CD4-positive, alpha-beta T cell treated with Interleukin-6 at 100 ng/mL for 8 hours (primary cell): ENCODE data around the gene COPS3.

Experiments used
- DNase-seq: peaks from one replicate; pipeline ENCODE4 v3.0.0-alpha.2; 2020; ENCODE audit warnings: mixed read lengths, low spot score

Gene COPS3

DNA sequence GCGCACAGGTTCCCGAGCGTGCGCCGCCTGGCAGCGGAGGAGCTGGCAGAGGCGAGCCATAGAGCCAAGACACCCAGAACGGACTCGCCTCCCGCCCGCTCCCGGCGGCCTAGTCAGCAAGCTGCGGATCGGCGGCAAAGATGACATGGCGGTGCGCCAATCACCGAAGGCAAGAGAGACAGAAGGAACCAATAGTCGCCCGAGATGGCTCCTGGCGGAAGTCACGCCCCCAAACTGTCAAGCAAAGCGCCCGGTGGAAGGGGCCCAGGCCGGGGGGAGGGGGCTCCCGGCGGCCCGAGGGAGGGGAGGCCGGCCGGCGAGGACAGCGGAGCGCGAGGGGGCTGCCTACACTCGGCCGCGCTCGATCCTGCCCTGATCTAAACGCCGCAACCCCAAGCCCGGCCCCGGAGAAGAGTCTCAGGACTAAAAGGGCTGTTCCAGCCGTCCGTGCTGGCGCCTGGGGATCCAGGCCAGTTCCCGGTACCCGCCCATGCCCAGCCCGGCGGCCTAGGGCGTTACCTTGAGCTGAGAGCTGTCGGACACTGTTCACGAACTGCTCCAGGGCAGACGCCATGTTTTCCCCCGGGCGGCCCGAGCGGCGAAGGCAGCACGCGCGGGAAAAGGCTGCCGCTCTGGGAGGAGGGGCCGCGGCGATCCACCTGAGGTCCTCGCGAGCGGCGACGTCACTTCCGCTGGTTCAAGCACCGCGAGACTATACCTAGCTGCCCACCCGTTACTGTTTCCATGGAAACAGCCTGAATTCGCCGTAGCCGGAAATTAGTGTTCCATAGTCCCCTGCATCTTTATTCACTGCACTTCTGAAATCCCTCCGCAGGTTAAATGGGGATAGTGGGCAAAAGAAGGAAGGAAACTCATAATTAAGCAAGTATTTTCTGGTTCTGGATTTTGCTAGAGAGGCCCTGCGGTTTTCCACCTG lies at the start of gene COPS3:
Gene COPS3 (minus strand): TSS at position 634 of the 937 bp plus-strand sequence. CDS start 60 bp downstream, at position 574.
- DNase-seq = peak; percentile 97

DNA sequence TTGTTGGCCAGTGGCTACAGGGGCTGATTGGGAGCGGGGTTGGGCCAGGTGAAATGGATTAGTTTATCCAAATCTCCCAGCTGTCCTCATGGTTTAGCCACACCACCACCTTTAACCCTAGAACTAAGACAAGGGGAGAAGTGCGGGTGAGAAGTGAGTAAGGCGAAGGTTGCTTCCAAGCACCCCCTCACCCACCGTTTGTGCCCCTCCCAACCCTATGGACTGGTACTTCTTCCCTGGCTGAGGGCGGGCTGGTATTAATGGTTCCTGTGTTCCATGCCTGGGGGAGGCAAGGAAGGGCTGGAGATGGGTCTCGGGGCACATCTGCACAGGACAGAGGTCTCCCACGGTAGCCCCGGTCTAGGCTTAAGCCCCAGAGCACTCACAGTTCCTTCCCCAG lies 47.2 kb upstream of the COPS3 start:
- no peak for DNase-seq

DNA sequence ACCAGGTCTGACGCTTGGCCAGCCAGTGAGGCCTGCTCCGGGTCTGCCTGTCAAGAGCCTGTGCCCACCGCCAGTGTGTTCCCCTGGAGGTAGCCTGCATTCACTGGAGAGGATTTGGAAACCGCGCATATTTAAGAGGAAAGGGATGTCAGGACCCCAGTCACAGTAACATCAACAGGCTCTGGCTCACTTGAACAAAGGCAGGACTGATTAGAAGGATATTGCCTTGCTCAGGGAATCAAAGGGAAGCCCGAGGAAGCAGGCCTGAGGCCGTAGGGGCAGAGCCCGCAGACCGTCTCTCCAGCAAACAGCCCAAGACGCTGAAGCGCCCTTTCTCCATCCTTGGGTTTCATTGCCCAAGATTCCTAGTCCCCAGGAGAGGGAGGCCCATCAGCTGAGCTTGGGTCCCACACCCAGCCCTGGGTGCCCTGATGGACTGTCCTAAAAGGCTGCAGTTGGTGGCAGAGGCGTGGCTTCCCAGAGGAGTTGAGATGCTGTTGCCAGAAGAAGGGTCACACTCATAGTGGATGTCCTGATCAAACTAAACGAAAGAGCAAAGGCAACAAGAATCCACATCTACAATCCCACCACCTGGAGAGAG lies 45.3 kb upstream of the COPS3 start:
- DNase-seq = no peak

DNA sequence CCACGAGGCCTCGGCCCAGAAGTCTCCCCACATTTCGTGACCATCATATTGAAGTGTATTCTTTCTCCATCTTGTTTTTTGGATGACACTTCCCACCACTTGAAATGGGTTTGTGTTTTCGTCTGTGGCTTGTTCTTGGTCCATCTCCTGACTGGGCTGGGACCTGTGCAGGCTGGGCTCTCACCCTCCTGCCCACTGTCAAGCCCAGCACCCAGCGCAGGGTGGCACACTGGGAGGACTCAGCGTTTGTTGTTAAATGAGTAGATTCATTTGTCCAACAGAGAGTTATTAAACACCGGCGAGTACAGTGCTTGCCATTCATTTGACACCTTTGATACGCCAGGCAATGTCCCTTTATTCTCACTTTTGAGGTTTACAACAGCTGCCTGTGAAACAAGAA lies 44.8 kb upstream of the COPS3 start:
- DNase-seq = no peak

DNA sequence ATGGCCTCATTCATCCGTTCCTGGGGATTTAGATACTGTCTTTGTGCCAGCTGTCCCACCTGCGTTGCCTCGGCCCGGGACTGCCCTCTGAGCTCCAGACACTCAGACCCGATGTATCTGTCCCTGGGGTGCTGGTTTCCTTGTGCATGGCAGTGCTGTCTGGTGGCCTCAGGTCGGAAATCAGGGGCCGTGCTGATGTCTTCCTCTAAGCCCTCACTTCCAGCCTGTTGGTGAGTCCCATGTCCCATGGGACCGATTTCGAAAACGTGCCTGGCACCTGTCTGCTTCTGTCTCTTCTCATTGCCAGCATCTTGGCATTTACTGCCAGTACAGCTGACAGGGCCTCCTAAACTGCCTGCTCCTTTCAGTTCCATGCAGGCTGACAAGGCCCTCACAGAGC lies 44.2 kb upstream of the COPS3 start:
- no peak for DNase-seq

DNA sequence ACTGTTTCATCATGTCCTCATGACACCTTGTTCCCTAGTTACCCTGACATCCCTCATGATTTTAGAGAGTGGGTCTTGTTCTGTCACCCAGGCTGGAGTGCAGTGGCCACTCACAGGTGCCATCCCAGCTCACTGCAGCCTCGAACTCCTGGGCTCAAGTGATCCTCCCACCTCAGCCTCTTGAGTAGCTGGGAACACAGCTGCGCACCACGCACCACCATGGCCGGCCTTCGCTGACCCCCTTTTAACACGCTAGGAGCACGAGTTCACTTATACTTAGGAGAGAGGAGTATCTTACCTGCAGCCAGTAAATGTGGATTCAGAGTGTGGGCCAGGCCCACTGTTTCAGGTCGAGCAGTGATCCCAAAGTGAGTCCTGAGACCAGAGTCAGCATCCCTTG lies 43.6 kb upstream of the COPS3 start:
- no peak for DNase-seq

DNA sequence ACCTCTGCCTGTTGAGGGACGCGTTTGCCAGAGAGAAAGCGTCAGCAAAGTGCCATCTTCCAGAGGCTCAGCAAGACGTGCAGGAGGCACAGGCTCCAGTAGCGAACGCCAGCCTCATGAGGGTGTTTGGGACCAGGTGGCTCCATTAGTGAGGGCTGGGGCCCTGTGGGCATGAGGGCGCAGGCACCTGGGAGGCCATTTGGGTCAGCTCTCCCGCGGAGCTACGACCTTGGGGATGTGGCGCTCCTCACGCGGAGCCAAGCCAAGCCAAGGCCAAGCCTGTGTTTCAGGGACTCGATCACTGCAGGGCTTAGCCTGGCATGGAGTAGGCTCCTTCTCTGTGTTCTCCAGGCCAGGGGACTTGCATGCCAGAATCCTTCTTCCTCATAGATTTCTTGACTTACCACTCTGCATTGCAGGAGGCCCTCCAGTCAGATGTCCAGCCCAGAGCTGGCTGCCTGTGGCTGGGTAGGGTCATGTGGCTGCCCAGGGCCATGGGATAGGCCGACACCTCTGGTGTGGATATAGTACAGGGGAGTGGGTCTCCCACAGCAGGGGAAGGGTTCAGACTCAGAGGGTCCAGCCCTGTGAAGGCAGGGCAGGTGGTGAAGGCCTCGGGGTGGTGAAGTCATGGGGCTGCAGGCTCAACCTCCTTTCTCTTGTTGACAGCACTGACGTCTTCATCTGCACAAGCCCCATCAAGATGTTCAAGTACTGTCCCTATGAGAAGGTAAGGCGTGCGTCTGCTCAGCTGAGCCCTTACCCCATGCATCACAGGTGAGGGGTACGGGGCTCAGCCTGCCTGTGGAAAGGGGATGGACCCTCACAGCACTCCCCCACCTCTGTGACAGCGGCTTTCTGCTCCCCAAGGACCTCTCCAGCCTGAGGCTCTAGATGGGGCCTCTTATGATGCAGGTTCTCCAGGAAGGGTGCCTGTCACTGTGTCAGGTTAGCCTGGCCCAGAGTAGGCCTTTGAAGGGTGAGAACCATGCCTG lies 41.8 kb upstream of the COPS3 start:
- DNase-seq = no peak

DNA sequence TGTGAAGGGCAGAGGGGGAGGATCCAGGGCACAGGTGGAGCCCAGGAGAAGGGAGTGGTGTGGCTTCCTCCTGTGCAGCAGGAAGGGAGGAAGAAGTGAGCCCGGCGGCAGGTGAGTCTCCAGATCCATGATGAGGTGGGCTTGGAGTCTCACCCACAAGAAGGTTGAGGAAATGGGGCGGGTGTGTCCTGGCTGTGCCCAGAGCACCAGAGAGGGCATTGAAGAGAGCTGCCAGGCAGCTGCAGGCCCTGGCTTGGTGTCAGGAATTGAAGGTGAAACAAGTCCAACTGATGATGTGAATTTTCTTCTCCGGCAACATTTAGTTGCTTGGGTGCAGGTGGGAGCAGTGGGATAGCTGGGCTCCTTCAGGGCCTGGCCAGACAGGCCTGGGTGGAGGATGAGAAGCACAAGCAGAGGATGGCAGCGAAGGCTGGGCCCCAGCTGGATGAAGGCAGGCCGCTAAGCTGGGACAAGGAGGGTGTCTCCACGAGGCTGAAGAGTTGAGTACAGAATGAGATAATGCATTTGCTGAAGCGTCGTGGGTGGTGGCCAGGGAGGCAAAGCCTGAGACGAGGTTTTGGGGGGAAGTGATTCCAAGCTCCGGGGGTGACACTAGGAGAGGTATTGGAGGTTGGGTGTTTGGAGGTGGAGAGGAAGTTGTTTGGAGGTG lies 40.4 kb upstream of the COPS3 start:
- no peak for DNase-seq

DNA sequence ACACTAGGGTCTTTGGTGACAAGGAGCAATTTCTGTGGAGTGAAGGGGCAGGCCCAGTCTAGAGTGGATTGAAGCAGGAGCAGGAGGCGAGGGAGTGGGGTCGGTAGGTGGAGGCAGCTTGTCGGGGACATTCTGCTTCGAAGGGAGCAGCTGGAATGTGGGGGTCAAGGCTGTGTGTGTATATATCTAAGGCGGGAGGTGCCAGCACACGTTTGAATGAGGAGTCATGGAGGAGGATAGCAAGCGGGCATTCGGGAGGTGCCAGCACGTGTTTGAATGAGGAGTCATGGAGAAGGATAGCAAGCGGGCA lies 39.8 kb upstream of the COPS3 start:
- DNase-seq = no peak

DNA sequence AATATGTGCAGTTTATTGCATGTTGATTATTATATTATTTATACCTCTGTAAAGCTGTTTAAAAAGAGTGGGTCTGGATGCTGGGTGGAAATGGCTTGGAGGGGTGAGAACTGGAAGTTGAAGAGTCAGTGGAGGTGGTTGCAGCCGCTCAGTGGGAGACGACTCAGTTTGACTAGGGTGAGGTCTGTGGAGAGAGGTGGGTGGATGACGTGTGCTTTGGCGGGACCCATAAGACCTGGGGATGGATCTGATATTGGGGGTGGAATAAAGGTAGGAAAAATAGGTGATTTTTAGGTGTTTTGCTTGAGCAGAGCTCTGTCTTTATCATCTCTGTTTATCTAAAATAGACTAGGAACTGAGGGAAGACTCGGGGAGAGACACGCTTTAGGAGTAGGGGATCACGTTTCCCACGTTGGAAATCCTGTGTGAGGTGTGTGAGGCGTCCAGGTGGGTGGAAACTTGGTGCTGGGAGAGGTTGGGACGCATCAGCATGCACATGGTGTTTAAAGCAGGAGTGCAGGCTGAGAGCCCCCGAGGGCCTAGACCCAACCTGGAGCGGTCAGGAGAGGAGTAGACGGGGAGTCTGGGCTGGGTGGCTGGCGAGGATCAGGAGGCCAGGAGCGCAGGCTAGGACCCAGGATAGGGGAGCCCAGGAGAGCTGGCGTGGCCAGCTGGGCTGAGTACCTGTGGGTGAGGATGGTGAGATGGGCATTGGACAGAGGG lies 39.3 kb upstream of the COPS3 start:
- DNase-seq = no peak

DNA sequence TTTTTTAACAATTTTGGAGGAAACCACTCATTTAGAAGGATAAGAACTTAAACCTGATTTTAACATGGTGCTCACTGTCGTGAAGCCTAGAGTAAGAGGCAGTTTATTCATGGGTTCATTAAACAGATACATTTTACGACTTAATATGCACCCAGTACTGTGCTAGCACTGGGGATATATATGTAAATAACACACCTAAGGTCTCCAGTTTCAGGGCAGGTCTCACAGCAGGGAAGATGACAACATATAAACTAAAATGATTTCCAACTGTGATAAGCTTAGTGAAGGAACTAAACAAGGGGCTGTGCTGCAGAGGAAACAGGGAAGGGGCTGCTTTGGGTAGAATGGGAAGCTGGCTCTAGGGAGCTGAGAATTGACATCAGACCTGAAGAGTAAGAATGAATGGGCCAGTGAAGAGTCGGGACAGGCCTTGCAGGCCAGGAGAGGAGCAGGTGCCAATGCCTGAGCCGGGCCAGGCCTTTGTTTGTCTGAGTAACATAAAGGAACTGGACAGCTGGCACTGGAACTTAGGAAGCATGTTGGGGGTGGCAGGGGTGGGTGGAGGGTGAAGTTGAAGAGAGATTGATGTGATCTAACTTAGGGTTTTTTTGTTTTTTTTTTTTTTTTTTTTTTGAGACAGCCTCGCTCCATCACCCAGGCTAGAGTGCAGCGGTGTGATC lies 34.2 kb upstream of the COPS3 start:
- no peak for DNase-seq

DNA sequence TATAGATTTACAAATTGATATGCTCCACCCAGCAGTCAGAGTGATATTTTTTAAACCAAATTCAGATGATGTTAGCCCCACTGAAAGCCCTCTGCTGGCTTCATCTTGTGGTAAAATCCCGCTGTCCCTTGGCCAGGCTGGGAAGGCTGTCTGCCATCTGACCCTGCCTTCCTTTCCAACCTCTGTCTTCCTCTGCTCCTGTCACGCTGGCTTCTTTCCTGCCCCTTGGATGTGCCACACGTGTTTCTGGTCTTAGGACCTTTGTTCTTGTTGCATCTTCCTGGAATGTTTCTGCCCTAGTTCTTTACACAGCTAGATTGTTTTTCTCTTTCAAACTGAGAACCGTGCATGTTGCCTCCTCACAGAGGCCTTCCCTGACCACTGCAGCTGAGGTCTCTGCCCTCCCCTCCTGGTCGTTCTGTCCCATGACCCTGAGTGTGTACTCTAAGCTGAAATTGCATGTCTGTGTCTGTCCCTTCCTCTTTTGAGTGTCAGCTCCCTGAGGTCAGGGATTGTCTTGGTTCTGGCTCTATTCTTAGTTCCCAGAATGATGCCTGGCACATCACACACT lies 33.5 kb upstream of the COPS3 start:
- no peak for DNase-seq

DNA sequence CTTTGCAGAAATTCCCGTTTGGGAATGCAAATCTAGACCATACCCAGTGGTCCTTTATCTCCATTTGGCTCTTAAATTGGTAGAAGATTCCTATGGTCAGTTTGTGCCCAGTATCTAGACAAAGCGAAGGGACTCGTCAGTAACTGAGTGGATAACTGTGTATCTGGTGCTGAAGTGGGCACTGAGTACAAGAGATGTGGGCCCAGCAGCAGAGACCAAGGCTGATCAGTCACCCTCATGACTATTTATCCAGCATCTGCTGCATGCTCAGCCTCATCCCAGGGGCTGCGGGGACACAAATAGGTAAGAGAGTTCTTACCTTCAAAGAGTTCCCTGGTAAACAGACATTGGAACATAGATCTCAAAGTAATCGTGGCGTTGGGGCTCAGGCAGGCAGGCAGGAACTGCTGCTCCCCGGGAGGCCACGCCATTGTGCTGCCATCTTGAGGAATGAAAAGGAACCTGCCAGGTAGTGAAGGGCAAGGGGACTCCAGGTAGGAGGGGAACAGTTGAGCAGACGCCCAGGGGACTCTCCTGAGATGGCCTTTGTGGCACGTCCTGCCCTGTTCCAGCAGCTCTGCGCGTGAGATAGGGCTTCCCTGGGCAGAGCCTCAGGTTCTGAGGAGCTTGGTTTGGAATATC lies 32.4 kb upstream of the COPS3 start:
- DNase-seq = peak; percentile 78

DNA sequence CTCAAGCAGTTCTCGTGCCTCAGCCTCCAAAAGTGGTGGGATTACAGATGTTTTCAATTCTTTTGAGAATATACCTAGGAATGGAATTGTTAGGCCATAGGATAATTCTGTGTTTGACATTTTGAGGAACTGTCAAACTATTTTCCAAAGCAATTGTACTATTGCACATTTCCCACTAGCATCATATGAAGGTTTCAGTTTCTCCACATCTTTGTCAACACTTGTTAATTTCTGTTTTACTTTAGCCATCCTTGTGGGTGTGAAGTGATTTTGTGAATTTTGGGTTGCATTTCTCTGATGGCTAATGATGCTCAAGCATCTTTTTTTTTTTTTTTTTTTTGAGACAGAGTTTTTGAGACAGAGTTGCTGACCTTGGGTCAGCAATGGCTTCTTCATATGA lies 28.3 kb upstream of the COPS3 start:
- DNase-seq = no peak

DNA sequence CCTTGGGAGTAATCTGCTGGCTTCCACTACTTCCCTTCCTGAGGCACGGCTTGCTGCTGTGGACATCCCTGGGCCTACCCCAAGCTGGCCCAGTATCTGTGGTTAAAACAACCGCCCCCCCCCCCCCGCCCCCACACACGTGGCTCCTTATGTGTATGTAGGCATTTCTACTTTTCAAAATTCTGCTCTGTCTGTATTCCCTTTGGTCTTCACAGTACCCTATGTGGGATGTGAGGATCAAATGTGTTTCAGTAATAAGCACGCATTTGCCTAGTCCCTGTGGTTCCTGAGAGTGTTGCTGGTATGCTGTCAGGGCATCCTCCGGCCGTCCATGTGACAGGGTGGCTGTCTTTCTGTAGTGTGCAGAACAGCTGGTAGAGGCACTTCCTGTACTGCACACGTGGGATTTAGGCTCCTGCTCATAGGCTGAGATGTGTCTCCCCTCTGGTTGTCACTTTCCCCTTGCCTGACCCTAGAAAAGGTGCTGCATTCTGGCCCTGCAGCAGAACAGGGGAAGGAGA lies 24.3 kb upstream of the COPS3 start:
- DNase-seq = peak; percentile 65

DNA sequence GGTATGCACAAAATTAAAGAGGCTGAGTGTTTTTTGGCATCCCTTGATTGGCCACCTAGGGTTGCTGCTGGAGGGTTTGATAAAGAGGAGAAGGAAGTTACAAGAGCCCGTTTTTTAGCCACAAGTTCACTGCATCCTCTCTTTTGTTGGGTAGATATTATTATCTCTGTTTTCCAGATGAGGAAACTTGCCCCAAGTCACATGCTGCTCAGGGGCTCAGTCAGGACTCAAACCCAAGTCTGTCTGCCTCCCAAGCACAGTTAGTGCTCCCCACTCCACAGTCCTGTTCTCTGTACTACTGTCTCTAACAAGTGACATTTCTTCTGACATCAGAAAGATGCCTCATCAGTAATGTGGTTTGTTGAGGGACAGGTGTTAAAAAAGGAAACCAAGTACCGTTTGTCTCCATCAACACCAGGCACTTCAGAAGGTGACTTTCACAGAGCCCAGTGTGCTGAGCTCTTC lies 23.5 kb upstream of the COPS3 start:
- peak; percentile 37 for DNase-seq

DNA sequence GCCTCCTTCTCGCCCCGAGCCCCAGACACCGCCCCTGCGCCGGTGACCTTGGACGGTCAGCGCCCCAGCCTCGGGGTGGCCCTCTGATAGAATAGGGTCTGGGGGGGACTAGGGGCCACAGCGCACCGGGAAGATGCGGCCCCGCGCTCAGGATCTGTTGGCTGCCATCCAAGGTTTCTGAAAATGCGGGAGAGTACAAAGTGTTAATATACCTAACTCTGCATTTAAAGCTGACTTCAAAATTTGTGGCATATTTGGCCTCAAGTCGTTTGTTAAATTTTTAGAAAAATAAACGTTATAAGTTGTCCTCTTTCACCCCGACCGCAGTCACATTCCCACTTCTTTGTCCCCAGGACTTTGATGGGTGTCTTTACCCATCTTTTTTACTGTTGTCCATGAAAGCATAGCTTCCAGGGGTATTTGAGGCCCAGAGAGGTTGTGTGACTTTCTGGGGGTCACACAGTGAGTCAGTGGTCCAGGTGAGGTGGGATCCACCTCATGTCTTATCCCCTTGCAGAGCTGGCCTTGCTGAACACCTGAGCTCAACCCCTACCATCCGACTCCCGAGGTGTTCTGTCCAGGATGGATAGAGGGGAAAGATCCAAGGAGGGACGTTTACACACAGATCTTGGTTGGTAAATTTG lies 22.9 kb upstream of the COPS3 start:
- no peak for DNase-seq

DNA sequence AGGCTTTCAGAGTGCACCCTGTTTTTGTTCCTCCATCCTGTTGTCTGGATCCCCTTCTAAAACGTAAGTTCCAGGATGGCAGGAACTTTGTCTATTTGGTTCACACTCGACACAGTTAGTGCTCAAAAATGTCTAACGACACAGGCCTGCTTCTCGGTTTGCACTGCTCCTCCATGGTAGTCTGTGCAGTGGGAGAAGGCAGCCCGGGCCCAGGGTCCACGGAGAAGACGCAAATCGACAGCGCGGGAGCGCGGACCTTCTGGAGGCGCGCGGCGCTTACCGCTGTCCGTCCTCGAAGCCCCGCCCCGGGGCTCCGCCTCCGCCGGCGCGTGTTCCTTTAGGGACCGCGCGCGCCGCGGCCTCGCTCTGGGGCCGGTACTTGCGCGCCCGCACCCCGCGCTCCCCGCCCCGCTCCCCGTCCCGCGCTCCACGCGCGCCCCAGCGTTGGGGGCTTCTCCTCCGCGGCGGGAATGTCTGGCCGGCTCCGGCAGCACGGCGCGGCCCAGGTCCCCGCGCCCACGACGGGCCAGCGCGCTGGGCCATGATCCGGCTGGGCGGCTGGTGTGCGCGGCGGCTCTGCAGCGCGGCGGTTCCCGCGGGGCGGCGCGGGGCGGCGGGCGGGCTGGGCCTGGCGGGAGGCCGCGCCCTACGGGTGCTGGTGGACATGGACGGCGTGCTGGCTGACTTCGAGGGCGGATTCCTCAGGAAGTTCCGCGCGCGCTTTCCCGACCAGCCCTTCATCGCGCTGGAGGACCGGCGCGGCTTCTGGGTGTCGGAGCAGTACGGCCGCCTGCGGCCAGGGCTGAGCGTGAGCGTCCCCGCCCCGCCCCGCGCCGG lies 22.2 kb upstream of the COPS3 start, which contains the start of gene NT5M:
Gene NT5M (plus strand): TSS at position 364 of the 837 bp plus-strand sequence. CDS start 178 bp downstream, at position 542.
- peak; percentile 58 for DNase-seq
